ENCODE results near the gene METTL2A.

The METTL2A gene

GRCh38 chr17:62423647-62424461, at the start of gene METTL2A:
Gene METTL2A, plus strand, starts transcription at chr17:62423897. Its CDS starts 6 bp downstream, at chr17:62423903.
- TF ChIP-seq MAX (IDR thresholded peaks at IDR 0.05; ENCODE audit: low read depth, low read length) (peak; percentile 25), CTCF (IDR thresholded peaks at IDR 0.05; ENCODE audit: low read depth, low read length) (peak; percentile 6), POLR2A (IDR thresholded peaks at IDR 0.05; ENCODE audit: extremely low read depth, insufficient read length) (peak; percentile 59)
- peak within 1 kb of the TSS; percentile 86 for H3K4me3 ChIP-seq (ENCODE audit: low read depth, low read length)
- DNase-seq (ENCODE audit: low read depth) = peak; percentile 92

GRCh38 chr17:62380253-62380652, 43.4 kb upstream of the METTL2A start, which contains the start of gene EFCAB3:
Gene EFCAB3, plus strand, starts transcription at chr17:62380553. Its CDS starts 2,427 bp downstream, at chr17:62382980.
- TF ChIP-seq MYC (IDR thresholded peaks at IDR 0.05; ENCODE audit: low read depth, low read length) (no peak), MAX (IDR thresholded peaks at IDR 0.05; ENCODE audit: low read depth, low read length) (no peak), CTCF (IDR thresholded peaks at IDR 0.05; ENCODE audit: low read depth, low read length) (no peak), POLR2A (IDR thresholded peaks at IDR 0.05; ENCODE audit: extremely low read depth, insufficient read length) (no peak)
- H3K4me3 ChIP-seq (ENCODE audit: low read depth, low read length) = no peak within 1 kb of the TSS
- no peak for DNase-seq (ENCODE audit: low read depth)

- no peak overlapping the region for H3K4me3 ChIP-seq (ENCODE audit: low read depth, low read length)
- no peak for TF ChIP-seq MYC (IDR thresholded peaks at IDR 0.05; ENCODE audit: low read depth, low read length)
- TF ChIP-seq MAX (IDR thresholded peaks at IDR 0.05; ENCODE audit: low read depth, low read length) = no peak
- no peak for TF ChIP-seq CTCF (IDR thresholded peaks at IDR 0.05; ENCODE audit: low read depth, low read length)
- no peak for TF ChIP-seq POLR2A (IDR thresholded peaks at IDR 0.05; ENCODE audit: extremely low read depth, insufficient read length)
- DNase-seq (ENCODE audit: low read depth) = no peak
Measured at GRCh38 chr17:62381561-62381960, 42.1 kb upstream of the METTL2A start.

GRCh38 chr17:62388856-62389255, 34.8 kb upstream of the METTL2A start:
- no peak overlapping the region for H3K4me3 ChIP-seq (ENCODE audit: low read depth, low read length)
- TF ChIP-seq CTCF (IDR thresholded peaks at IDR 0.05; ENCODE audit: low read depth, low read length) (no peak), MAX (IDR thresholded peaks at IDR 0.05; ENCODE audit: low read depth, low read length) (0 out of 2 replicates have a peak, but pooled peaks have one; percentile 15), POLR2A (IDR thresholded peaks at IDR 0.05; ENCODE audit: extremely low read depth, insufficient read length) (no peak), MYC (IDR thresholded peaks at IDR 0.05; ENCODE audit: low read depth, low read length) (0 out of 2 replicates have a peak, but pooled peaks have one; percentile 12)
- DNase-seq (ENCODE audit: low read depth) = peak; percentile 10

- DNase-seq (ENCODE audit: low read depth) = no peak
- no peak for TF ChIP-seq CTCF (IDR thresholded peaks at IDR 0.05; ENCODE audit: low read depth, low read length)
- TF ChIP-seq MAX (IDR thresholded peaks at IDR 0.05; ENCODE audit: low read depth, low read length) = no peak
- TF ChIP-seq MYC (IDR thresholded peaks at IDR 0.05; ENCODE audit: low read depth, low read length) = no peak
- TF ChIP-seq POLR2A (IDR thresholded peaks at IDR 0.05; ENCODE audit: extremely low read depth, insufficient read length) = no peak
- no peak overlapping the region for H3K4me3 ChIP-seq (ENCODE audit: low read depth, low read length)
Measured at GRCh38 chr17:62392908-62393307, 30.8 kb upstream of the METTL2A start.
